ENCODE measurements around the gene TMEM204.

DNA sequence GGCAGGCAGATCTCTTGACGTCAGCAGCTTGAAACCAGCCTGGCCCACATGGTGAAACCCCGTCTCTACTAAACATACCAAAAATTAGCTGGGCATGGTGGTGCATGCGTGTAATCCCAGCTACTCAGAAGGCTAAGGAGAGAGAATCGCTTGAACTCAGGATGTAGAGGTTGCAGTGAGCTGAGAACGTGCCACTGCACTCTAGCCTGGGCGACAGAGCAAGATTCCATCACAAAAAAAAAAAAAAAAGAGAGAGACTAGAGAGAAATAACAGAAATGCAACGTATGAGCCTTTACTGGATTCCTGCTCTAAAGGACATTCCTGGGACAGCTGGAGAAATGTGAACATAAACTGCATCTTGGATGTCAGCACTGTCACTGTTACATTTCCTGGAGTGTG is 67.6 kb downstream of the TMEM204 start:
- TF ChIP-seq, protein P1, sequence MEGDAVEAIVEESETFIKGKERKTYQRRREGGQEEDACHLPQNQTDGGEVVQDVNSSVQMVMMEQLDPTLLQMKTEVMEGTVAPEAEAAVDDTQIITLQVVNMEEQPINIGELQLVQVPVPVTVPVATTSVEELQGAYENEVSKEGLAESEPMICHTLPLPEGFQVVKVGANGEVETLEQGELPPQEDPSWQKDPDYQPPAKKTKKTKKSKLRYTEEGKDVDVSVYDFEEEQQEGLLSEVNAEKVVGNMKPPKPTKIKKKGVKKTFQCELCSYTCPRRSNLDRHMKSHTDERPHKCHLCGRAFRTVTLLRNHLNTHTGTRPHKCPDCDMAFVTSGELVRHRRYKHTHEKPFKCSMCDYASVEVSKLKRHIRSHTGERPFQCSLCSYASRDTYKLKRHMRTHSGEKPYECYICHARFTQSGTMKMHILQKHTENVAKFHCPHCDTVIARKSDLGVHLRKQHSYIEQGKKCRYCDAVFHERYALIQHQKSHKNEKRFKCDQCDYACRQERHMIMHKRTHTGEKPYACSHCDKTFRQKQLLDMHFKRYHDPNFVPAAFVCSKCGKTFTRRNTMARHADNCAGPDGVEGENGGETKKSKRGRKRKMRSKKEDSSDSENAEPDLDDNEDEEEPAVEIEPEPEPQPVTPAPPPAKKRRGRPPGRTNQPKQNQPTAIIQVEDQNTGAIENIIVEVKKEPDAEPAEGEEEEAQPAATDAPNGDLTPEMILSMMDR (IDR thresholded peaks at IDR 0.05): no peak
- TF ChIP-seq POLR2A (IDR thresholded peaks at IDR 0.05): no peak

All from esophagus squamous epithelium (tissue), 4 donors.